HEK293 (cell line): Measurements from ENCODE around the gene PYURF.

Experiments
- CTCF ChIP-seq: fragments of 450-650 bp; formaldehyde crosslinking; IDR thresholded peaks from 2 replicates; pipeline ENCODE4 v1.5.1; 2016; ENCODE audit warnings: missing biosample characterization, missing genetic modification characterization
- HIC1 ChIP-seq: fragments of 450-650 bp; formaldehyde crosslinking; IDR thresholded peaks from 2 replicates; pipeline ENCODE4 v1.5.1; 2016; ENCODE audit warnings: missing biosample characterization, missing genetic modification characterization
- SCRT1 ChIP-seq: fragments of 450-650 bp; formaldehyde crosslinking; IDR thresholded peaks from 2 replicates; pipeline ENCODE4 v1.5.1; 2016; ENCODE audit warnings: missing biosample characterization, missing genetic modification characterization, borderline replicate concordance
- YY1 ChIP-seq: fragments of 450-650 bp; formaldehyde crosslinking; IDR thresholded peaks from 2 replicates; pipeline ENCODE4 v1.5.1; 2018; ENCODE audit warnings: missing biosample characterization, missing genetic modification characterization
- ZNF133 ChIP-seq: fragments of 450-650 bp; formaldehyde crosslinking; IDR thresholded peaks from 2 replicates; pipeline ENCODE4 v1.5.1; 2016; ENCODE audit warnings: missing biosample characterization, missing genetic modification characterization
- ZNF175 ChIP-seq: fragments of 450-650 bp; formaldehyde crosslinking; IDR thresholded peaks from 2 replicates; pipeline ENCODE4 v1.5.1; 2016; ENCODE audit warnings: missing biosample characterization, missing genetic modification characterization
- ZNF585B ChIP-seq: fragments of 450-650 bp; formaldehyde crosslinking; IDR thresholded peaks from 2 replicates; pipeline ENCODE4 v1.5.1; 2016; ENCODE audit warnings: missing biosample characterization, missing genetic modification characterization
- ZNF600 ChIP-seq: fragments of 450-650 bp; formaldehyde crosslinking; IDR thresholded peaks from 2 replicates; pipeline ENCODE4 v1.5.1; 2016; ENCODE audit warnings: missing biosample characterization, missing genetic modification characterization
- ZNF645 ChIP-seq: fragments of 450-650 bp; formaldehyde crosslinking; IDR thresholded peaks from 2 replicates; pipeline ENCODE4; 2016; ENCODE audit warnings: missing biosample characterization, missing genetic modification characterization

- TF ChIP-seq YY1 (tag by site-specific recombination), result no peak
- no peak for TF ChIP-seq SCRT1
- TF ChIP-seq ZNF645, result no peak
- no peak for TF ChIP-seq ZNF133
- no peak for TF ChIP-seq ZNF175 (tag by site-specific recombination)
- TF ChIP-seq ZNF585B (tag by site-specific recombination), result no peak
- TF ChIP-seq ZNF600, result no peak
- no peak for TF ChIP-seq CTCF
- no peak for TF ChIP-seq HIC1 (tag by site-specific recombination)
Measured at GRCh38 chr4:88570001-88570400, 46.4 kb upstream of the PYURF start.
